Lower leg skin (tissue), 3 donors: ENCODE results near the gene SMAD4.

Source experiments
- POLR2A ChIP-seq, 2 donors: fragments of 450-650 bp; IDR thresholded peaks; one replicate each; pipeline ENCODE4 v1.6.1; 2016 to 2017; ENCODE audit warnings: antibody characterized with exemption in 2 of 2, mild to moderate bottlenecking in 1 of 2, moderate library complexity in 1 of 2
- TF ChIP-seq, protein P1 (sequence below), 3 donors: fragments of 450-650 bp; IDR thresholded peaks; one replicate each; pipeline ENCODE4 v1.5.1; 2016; ENCODE audit warnings: antibody characterized with exemption in 3 of 3, mild to moderate bottlenecking in 3 of 3, moderate library complexity in 2 of 3

DNA sequence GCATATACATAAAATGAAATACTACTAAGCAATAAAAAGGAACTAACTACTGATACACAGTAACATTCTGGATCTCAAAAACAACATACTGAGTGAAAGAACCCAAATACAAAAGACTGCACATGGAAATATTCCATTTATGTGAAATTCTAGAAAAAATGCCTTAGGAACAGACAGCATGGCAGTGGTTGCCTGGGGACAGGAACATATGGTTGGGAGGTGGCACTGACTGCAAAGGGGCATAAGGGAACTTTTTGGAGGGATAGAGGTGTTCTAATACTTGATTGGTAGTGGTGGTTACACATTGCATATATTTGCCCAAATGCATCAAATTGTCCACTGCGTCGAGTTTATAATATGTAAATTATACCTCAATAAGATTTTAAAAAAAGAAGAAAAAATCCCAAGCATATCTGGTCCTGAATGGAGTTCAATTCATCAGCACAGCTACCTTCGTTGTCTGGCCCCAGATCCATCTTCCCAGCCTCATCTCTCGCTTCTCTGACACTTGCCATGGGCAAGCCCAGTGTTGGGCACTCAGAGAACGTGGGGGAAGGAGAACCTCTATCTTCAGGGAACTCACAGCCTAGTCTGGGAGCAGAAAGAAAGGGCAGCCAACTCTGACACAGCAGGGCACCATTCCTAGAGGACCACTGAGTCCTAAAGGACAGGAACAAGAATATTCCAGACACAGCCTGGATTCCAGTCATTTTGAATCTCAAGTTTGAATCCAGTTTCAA is 8.6 kb upstream of the SMAD4 start:
- TF ChIP-seq, protein P1, sequence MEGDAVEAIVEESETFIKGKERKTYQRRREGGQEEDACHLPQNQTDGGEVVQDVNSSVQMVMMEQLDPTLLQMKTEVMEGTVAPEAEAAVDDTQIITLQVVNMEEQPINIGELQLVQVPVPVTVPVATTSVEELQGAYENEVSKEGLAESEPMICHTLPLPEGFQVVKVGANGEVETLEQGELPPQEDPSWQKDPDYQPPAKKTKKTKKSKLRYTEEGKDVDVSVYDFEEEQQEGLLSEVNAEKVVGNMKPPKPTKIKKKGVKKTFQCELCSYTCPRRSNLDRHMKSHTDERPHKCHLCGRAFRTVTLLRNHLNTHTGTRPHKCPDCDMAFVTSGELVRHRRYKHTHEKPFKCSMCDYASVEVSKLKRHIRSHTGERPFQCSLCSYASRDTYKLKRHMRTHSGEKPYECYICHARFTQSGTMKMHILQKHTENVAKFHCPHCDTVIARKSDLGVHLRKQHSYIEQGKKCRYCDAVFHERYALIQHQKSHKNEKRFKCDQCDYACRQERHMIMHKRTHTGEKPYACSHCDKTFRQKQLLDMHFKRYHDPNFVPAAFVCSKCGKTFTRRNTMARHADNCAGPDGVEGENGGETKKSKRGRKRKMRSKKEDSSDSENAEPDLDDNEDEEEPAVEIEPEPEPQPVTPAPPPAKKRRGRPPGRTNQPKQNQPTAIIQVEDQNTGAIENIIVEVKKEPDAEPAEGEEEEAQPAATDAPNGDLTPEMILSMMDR (IDR thresholded peaks at IDR 0.05) = no peak
- TF ChIP-seq POLR2A (IDR thresholded peaks at IDR 0.05) = no peak
